ENCODE measurements around the gene KCNJ1. TPM values are rescaled to one million over a fixed set of nuclear protein-coding genes. Genes with fewer than 3 reads are reported as not detected.

KCNJ1 gene
- total RNA-seq, 1 experiment from 2014 or later = not detected

GRCh38 chr11:128862406-128862805 is 4.7 kb downstream of the KCNJ1 start:
- H2AFZ ChIP-seq = no peak overlapping the region
- no peaks in the 10 kb centered on the region for H3K4me1 ChIP-seq (replicated peaks; ENCODE audit: insufficient read depth)
- H3K4me2 ChIP-seq = no peak overlapping the region
- H3K27ac ChIP-seq = no peak overlapping the region
- intact Hi-C loops (cut with micrococcal nuclease; ENCODE audit: unreplicated experiment) = no loop called here
- H4K20me1 ChIP-seq (ENCODE audit: insufficient read depth) = no peaks in the 10 kb centered on the region
- H3F3A ChIP-seq (ENCODE audit: insufficient read depth, low read depth) = no peaks in the 10 kb centered on the region
- H3K4me3 ChIP-seq = no peak overlapping the region
- H3K9me3 ChIP-seq (ENCODE audit: insufficient read depth, low read depth) = no peaks in the 10 kb centered on the region
- H3K79me2 ChIP-seq (ENCODE audit: low read depth) = no peaks in the 10 kb centered on the region
- peaks cover 21% of the 10 kb centered on the region for H3K27me3 ChIP-seq (ENCODE audit: insufficient read depth, low read depth)
- H3K36me3 ChIP-seq (ENCODE audit: low read depth) = no peaks in the 10 kb centered on the region
- ChIA-PET POLR2A (ENCODE audit: unreplicated experiment) (no interaction called here), CTCF (no interaction called here)
- H3K9me2 ChIP-seq (ENCODE audit: insufficient read depth) = no peaks in the 10 kb centered on the region
- DNase-seq = peak in 1 of 2 experiments; percentile 28
- BruUV-seq (replicated peaks) = no TSS peak
- no peak for TF ChIP-seq EZH2 (IDR thresholded peaks at IDR 0.05; ENCODE audit: low read depth)
- no peak for TF ChIP-seq CTCF (conservative IDR thresholded peaks at IDR 0.05)

GRCh38 chr11:128860571-128861361 is 6.3 kb downstream of the KCNJ1 start:
- Histone ChIP-seq H3F3A (ENCODE audit: insufficient read depth, low read depth) (no peaks in the 10 kb centered on the region), H3K36me3 (ENCODE audit: low read depth) (no peaks in the 10 kb centered on the region), H4K20me1 (ENCODE audit: insufficient read depth) (no peaks in the 10 kb centered on the region), H3K27ac (no peak overlapping the region), H3K4me1 (replicated peaks; ENCODE audit: insufficient read depth) (no peaks in the 10 kb centered on the region), H3K9me2 (ENCODE audit: insufficient read depth) (no peaks in the 10 kb centered on the region), H3K27me3 (ENCODE audit: insufficient read depth, low read depth) (peaks cover 25% of the 10 kb centered on the region), H3K9me3 (ENCODE audit: insufficient read depth, low read depth) (no peaks in the 10 kb centered on the region), H3K79me2 (ENCODE audit: low read depth) (no peaks in the 10 kb centered on the region), H3K4me3 (no peak overlapping the region), H3K4me2 (no peak overlapping the region), H2AFZ (no peak overlapping the region)
- BruUV-seq (replicated peaks) = no TSS peak
- ChIA-PET CTCF (no interaction called here), POLR2A (ENCODE audit: unreplicated experiment) (no interaction called here)
- TF ChIP-seq CTCF (conservative IDR thresholded peaks at IDR 0.05) = no peak
- TF ChIP-seq EZH2 (IDR thresholded peaks at IDR 0.05; ENCODE audit: low read depth) = no peak
- intact Hi-C loops (cut with micrococcal nuclease; ENCODE audit: unreplicated experiment) = no loop called here
- no peak for DNase-seq

- TF ChIP-seq EZH2 (IDR thresholded peaks at IDR 0.05; ENCODE audit: low read depth) (no peak), CTCF (conservative IDR thresholded peaks at IDR 0.05) (peak; percentile 83)
- DNase-seq = peak; percentile 33 to 42
- H3K27me3 ChIP-seq (ENCODE audit: insufficient read depth, low read depth) = peaks cover 32% of the 10 kb centered on the region
- no peaks in the 10 kb centered on the region for H3K36me3 ChIP-seq (ENCODE audit: low read depth)
- no TSS peak for BruUV-seq (replicated peaks)
- CTCF ChIA-PET = no interaction called here
- no peaks in the 10 kb centered on the region for H3F3A ChIP-seq (ENCODE audit: insufficient read depth, low read depth)
- H3K9me3 ChIP-seq (ENCODE audit: insufficient read depth, low read depth) = no peaks in the 10 kb centered on the region
- POLR2A ChIA-PET (ENCODE audit: unreplicated experiment) = no interaction called here
- H4K20me1 ChIP-seq (ENCODE audit: insufficient read depth) = no peaks in the 10 kb centered on the region
- intact Hi-C loops (cut with micrococcal nuclease; ENCODE audit: unreplicated experiment) = no loop called here
- no peaks in the 10 kb centered on the region for H3K79me2 ChIP-seq (ENCODE audit: low read depth)
- H3K4me2 ChIP-seq = no peak overlapping the region
- H3K9me2 ChIP-seq (ENCODE audit: insufficient read depth) = no peaks in the 10 kb centered on the region
- H3K4me1 ChIP-seq (replicated peaks; ENCODE audit: insufficient read depth) = no peaks in the 10 kb centered on the region
- no peak overlapping the region for H3K4me3 ChIP-seq
- no peak overlapping the region for H3K27ac ChIP-seq
- no peak overlapping the region for H2AFZ ChIP-seq
Observed at GRCh38 chr11:128859563-128860441, 7.3 kb downstream of the KCNJ1 start.

Data from PC-9 (cell line).